EL (cell line): ENCODE data around the gene LYPD6.
"Not testable (repeated sequence)": the region's sequence is repeated elsewhere in the genome, so short reads cannot be mapped to it uniquely, and the experiment has no call there.

Experiments used
- DNase-seq: peaks from one replicate; pipeline ENCODE4 v3.0.0-alpha.2; 2016

The LYPD6 gene

GRCh38 chr2:149330127-149331022 lies at the start of gene LYPD6:
Gene LYPD6, plus strand, starts transcription at chr2:149330587. Its CDS starts 107,122 bp downstream, at chr2:149437709.
- peak; percentile 85 for DNase-seq

GRCh38 chr2:149281441-149281840 lies 48.9 kb upstream of the LYPD6 start:
- DNase-seq: no peak

GRCh38 chr2:149290662-149291061 lies 39.7 kb upstream of the LYPD6 start:
- no peak for DNase-seq

- no peak for DNase-seq
Observed at GRCh38 chr2:149291881-149292280, 38.5 kb upstream of the LYPD6 start.

GRCh38 chr2:149296031-149296430 lies 34.4 kb upstream of the LYPD6 start:
- DNase-seq: no peak

GRCh38 chr2:149307014-149307413 lies 23.4 kb upstream of the LYPD6 start:
- no peak for DNase-seq

- no peak for DNase-seq
Observed at GRCh38 chr2:149310349-149310748, 20.0 kb upstream of the LYPD6 start.

- DNase-seq: no peak
Observed at GRCh38 chr2:149312039-149312438, 18.3 kb upstream of the LYPD6 start.

- DNase-seq: peak; percentile 57
Observed at GRCh38 chr2:149313512-149313972, 16.8 kb upstream of the LYPD6 start.

GRCh38 chr2:149314687-149315086 lies 15.7 kb upstream of the LYPD6 start:
- no peak for DNase-seq

- no peak for DNase-seq
Observed at GRCh38 chr2:149315461-149315860, 14.9 kb upstream of the LYPD6 start.

GRCh38 chr2:149318566-149318965 lies 11.8 kb upstream of the LYPD6 start:
- DNase-seq: not testable (repeated sequence)

- no peak for DNase-seq
Observed at GRCh38 chr2:149320362-149320761, 10.0 kb upstream of the LYPD6 start.

GRCh38 chr2:149329068-149329467 lies 1.3 kb upstream of the LYPD6 start:
- peak; percentile 28 for DNase-seq

GRCh38 chr2:149329489-149330126 lies 779 bp upstream of the LYPD6 start:
- DNase-seq: peak; percentile 85

- no peak for DNase-seq
Observed at GRCh38 chr2:149331023-149331400, 625 bp downstream of the LYPD6 start.

GRCh38 chr2:149332364-149332763 lies 2.0 kb downstream of the LYPD6 start:
- no peak for DNase-seq

GRCh38 chr2:149333636-149334035 lies 3.2 kb downstream of the LYPD6 start:
- DNase-seq: no peak

- DNase-seq: no peak
Observed at GRCh38 chr2:149334156-149334555, 3.8 kb downstream of the LYPD6 start.

GRCh38 chr2:149339324-149339723 lies 8.9 kb downstream of the LYPD6 start:
- no peak for DNase-seq

- no peak for DNase-seq
Observed at GRCh38 chr2:149342509-149342908, 12.1 kb downstream of the LYPD6 start.

GRCh38 chr2:149344105-149344504 lies 13.7 kb downstream of the LYPD6 start:
- DNase-seq: no peak

- DNase-seq: no peak
Observed at GRCh38 chr2:149346272-149346671, 15.9 kb downstream of the LYPD6 start.

- no peak for DNase-seq
Observed at GRCh38 chr2:149348291-149348690, 17.9 kb downstream of the LYPD6 start.
